Gastroesophageal sphincter (tissue), 4 donors: ENCODE measurements around the gene CTNNA2. TPM values are rescaled to one million over a fixed set of nuclear protein-coding genes. Genes with fewer than 3 reads are reported as not detected.
"Not testable (repeated sequence)": the region's sequence is repeated elsewhere in the genome, so short reads cannot be mapped to it uniquely, and the experiment has no call there.

Experiments
- ATAC-seq: fragments of 150-250 bp; one replicate; pipeline ENCODE4 v1.9.1; 2016; ENCODE audit warnings: mild to moderate bottlenecking, moderate library complexity
- H3K27ac ChIP-seq, 4 donors: fragments of 200-600 bp; sonication (generic) in 3 of 4; 1 replicate in 3 of 4; 2 replicates in 1 of 4; pipeline ENCODE4 v1.5.1; 2016 to 2019
- H3K27me3 ChIP-seq: fragments of 200-600 bp; sonication (generic); one replicate; pipeline ENCODE4 v1.5.1; 2019
- H3K36me3 ChIP-seq, 2 donors: fragments of 200-600 bp; sonication (generic); one replicate each; pipeline ENCODE4 v1.5.1; 2019; ENCODE audit warnings: control low read depth in 1 of 2
- H3K4me1 ChIP-seq, 3 donors: fragments of 200-600 bp; sonication (generic); 1 replicate in 2 of 3; 2 replicates in 1 of 3; pipeline ENCODE4 v1.5.1; 2016 to 2019; ENCODE audit warnings: control low read depth in 2 of 3
- H3K4me3 ChIP-seq, 2 donors: fragments of 200-600 bp; sonication (generic); one replicate each; pipeline ENCODE4 v1.5.1; 2019; ENCODE audit warnings: mild to moderate bottlenecking in 1 of 2, moderate library complexity in 1 of 2
- H3K9me3 ChIP-seq, 3 donors: fragments of 200-600 bp; sonication (generic); one replicate each; pipeline ENCODE4 v1.5.1; 2017 to 2019; ENCODE audit warnings: control low read depth in 2 of 3
- EP300 ChIP-seq: sonication (generic); formaldehyde crosslinking; IDR thresholded peaks from one replicate; pipeline ENCODE4 v1.6.1; 2017; ENCODE audit warnings: antibody characterized with exemption, mild to moderate bottlenecking
- POLR2A ChIP-seq, 2 donors: fragments of 450-650 bp; IDR thresholded peaks; one replicate each; pipeline ENCODE4 v1.6.1; 2017; ENCODE audit warnings: antibody characterized with exemption in 2 of 2, mild to moderate bottlenecking in 2 of 2, moderate library complexity in 1 of 2
- POLR2AphosphoS5 ChIP-seq: sonication (generic); formaldehyde crosslinking; IDR thresholded peaks from one replicate; pipeline ENCODE4 v1.6.1; 2017; ENCODE audit warnings: antibody characterized with exemption
- WGBS, 2 donors: methylation state at CpG; one replicate each; pipeline ENCODE4 v1.1.5; 2018; ENCODE audit warnings: low coverage in 1 of 2; 5-methylcytosine and 5-hydroxymethylcytosine counted together
- total RNA-seq, 4 donors: library from RNA; depleted of rRNA; stranded (reverse); fragments of >200 nt; gene quantifications; one replicate each; pipeline ENCODE4 v1.1.0, GENCODE V29; 2016
- TF ChIP-seq, protein P1 (sequence below), 4 experiments: fragments of 200-600 bp in 2 of 4; fragments of 450-650 bp in 2 of 4; sonication (generic) in 1 of 4; IDR thresholded peaks; one replicate each; pipeline ENCODE4 v1.5.1; 2017 to 2019; ENCODE audit warnings: antibody characterized with exemption in 4 of 4, mild to moderate bottlenecking in 2 of 4, moderate library complexity in 2 of 4

The CTNNA2 gene
- total RNA-seq, 4 donors from 2014 or later: 0.15 to 4.2 (median 0.68) TPM

DNA sequence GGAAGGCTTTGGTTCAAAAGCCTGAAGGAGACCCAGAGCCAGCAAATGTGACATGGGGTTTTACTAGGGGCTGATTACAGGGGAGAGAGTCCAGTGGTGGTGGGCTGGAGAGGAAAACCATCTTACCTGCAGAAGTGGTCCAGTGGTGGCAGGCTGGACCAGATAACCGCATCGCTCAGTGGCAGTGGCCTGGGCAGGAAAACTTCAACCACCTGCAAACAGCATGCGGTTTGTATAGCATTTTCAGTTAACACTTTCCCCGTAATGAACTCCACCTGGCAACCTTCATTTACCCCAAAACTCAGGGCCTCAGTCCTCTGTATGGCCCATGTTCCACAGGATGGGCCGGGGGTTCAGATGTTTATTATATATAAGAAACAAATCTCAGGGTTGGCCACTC lies 677.3 kb downstream of the CTNNA2 start:
- no peak for ATAC-seq
- WGBS, 2 donors: 85 to 89% methylated on average over 5 of the region's 5 CpGs

DNA sequence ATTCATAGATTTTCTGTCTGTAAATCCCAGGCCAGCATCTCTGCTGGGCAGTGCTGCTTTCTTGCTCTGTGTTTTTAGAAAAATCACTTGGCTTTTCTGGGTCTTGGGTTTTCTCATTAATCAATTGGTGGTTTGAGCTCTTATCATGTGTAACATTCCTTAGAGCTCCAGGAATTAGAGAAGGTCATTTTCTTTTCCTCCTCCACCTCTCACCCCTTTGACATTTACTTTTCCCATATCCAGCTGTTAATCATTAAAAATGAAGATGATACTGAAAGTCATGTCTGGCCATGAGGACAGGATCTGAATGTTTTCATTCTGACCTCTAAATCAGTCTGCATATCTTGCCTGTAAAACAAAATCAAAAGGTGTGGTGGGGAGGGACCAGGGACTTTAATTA lies 680.7 kb downstream of the CTNNA2 start:
- Histone ChIP-seq H3K4me1 (no peaks in the 10 kb centered on the region), H3K4me3 (no peak overlapping the region), H3K27ac (no peak overlapping the region), H3K9me3 (no peaks in the 10 kb centered on the region), H3K27me3 (no peaks in the 10 kb centered on the region), H3K36me3 (no peaks in the 10 kb centered on the region)
- TF ChIP-seq, protein P1, sequence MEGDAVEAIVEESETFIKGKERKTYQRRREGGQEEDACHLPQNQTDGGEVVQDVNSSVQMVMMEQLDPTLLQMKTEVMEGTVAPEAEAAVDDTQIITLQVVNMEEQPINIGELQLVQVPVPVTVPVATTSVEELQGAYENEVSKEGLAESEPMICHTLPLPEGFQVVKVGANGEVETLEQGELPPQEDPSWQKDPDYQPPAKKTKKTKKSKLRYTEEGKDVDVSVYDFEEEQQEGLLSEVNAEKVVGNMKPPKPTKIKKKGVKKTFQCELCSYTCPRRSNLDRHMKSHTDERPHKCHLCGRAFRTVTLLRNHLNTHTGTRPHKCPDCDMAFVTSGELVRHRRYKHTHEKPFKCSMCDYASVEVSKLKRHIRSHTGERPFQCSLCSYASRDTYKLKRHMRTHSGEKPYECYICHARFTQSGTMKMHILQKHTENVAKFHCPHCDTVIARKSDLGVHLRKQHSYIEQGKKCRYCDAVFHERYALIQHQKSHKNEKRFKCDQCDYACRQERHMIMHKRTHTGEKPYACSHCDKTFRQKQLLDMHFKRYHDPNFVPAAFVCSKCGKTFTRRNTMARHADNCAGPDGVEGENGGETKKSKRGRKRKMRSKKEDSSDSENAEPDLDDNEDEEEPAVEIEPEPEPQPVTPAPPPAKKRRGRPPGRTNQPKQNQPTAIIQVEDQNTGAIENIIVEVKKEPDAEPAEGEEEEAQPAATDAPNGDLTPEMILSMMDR (IDR thresholded peaks at IDR 0.05): no peak
- TF ChIP-seq EP300: no peak
- TF ChIP-seq POLR2A (IDR thresholded peaks at IDR 0.05): no peak
- no peak for TF ChIP-seq POLR2AphosphoS5
- no peak for ATAC-seq

More for the DNA sequence above, 677.3 kb downstream of the CTNNA2 start:
- Histone ChIP-seq H3K9me3 (no peaks in the 10 kb centered on the region), H3K27me3 (no peaks in the 10 kb centered on the region), H3K4me1 (no peaks in the 10 kb centered on the region), H3K27ac (no peak overlapping the region), H3K4me3 (no peak overlapping the region), H3K36me3 (no peaks in the 10 kb centered on the region)
- TF ChIP-seq POLR2A (IDR thresholded peaks at IDR 0.05) (no peak), POLR2AphosphoS5 (no peak), EP300 (no peak)
- TF ChIP-seq, protein P1 (IDR thresholded peaks at IDR 0.05): no peak

DNA sequence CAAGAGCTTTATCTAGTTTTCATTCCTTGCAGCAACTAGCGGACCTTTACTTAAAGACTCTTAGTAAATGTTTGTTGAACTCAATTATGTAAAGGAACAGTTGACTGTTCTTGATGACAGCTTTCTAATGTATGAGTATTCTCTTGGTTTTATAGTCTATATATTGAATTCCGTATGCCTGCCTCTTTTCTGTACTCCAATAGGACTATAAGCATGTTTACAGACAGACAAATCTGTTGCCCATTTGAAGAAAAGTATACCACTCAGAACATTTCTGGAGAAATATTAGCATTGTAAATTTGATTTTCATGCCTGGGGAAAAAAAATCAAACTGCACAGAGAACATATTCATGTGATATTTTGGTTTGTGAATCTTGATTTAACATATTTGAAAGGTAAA lies 682.2 kb downstream of the CTNNA2 start:
- 55 to 63% methylated on average over 2 of the region's 2 CpGs for WGBS, 2 donors

DNA sequence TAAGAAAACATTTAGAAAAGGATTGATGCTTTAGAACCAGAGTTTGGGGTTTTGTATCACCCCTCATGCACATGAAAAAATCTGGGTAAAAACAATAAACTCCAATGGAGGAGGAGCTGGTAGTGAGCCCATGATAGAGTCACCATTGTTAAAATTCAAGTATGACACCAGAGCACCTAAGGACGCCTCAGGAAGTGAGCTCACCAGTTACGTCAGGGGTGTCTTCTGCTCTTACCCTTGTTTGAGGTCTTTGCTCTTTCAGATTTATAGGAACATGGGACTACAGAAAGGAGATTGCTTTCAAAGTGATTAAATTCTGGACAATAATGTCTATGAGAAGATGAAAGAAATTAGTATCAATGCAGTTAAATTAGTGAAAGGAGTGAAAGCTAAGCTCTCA lies 685.2 kb downstream of the CTNNA2 start:
- no peak for ATAC-seq
- Histone ChIP-seq H3K4me3 (no peak overlapping the region), H3K27ac (no peak overlapping the region), H3K9me3 (peaks cover 0 to 1% (median 0%) of the 10 kb centered on the region in 3 donors), H3K27me3 (no peaks in the 10 kb centered on the region), H3K4me1 (no peaks in the 10 kb centered on the region), H3K36me3 (no peaks in the 10 kb centered on the region)
- TF ChIP-seq EP300 (no peak), POLR2AphosphoS5 (no peak), POLR2A (IDR thresholded peaks at IDR 0.05) (no peak)
- TF ChIP-seq, protein P1 (IDR thresholded peaks at IDR 0.05): no peak
- 67 to 76% methylated on average over 2 of the region's 2 CpGs for WGBS, 2 donors

More for the DNA sequence above, 682.2 kb downstream of the CTNNA2 start:
- Histone ChIP-seq H3K36me3 (no peaks in the 10 kb centered on the region), H3K4me1 (no peaks in the 10 kb centered on the region), H3K27ac (no peak overlapping the region), H3K9me3 (no peaks in the 10 kb centered on the region), H3K27me3 (no peaks in the 10 kb centered on the region), H3K4me3 (no peak overlapping the region)
- TF ChIP-seq POLR2A (IDR thresholded peaks at IDR 0.05): no peak
- no peak for ATAC-seq

DNA sequence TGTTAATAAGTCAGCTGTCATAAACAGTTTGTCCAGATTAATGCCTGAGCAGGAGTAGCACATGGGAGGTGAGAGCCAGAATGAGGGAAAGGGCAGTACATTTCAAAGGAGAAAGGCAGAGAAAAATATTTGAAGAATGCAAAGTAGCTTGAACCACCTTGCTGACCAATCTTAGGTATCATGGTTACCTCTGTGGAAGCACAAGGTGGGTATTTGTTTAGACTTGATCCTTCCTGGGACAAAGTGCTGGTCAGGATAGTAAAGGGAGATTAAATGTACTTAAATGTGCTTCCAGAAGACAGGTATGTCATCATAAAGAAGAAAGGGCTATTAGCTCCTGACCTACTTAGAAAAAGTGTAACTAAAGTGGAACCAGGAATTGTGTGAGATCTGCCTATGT lies 686.7 kb downstream of the CTNNA2 start:
- Histone ChIP-seq H3K4me1 (no peaks in the 10 kb centered on the region), H3K27me3 (no peaks in the 10 kb centered on the region), H3K36me3 (no peaks in the 10 kb centered on the region), H3K9me3 (peaks cover 0 to 9% (median 0%) of the 10 kb centered on the region in 3 donors), H3K4me3 (no peak overlapping the region), H3K27ac (no peak overlapping the region)
- TF ChIP-seq, protein P1 (IDR thresholded peaks at IDR 0.05): no peak
- TF ChIP-seq POLR2AphosphoS5: no peak
- no peak for TF ChIP-seq EP300
- no peak for TF ChIP-seq POLR2A (IDR thresholded peaks at IDR 0.05)
- no peak for ATAC-seq

DNA sequence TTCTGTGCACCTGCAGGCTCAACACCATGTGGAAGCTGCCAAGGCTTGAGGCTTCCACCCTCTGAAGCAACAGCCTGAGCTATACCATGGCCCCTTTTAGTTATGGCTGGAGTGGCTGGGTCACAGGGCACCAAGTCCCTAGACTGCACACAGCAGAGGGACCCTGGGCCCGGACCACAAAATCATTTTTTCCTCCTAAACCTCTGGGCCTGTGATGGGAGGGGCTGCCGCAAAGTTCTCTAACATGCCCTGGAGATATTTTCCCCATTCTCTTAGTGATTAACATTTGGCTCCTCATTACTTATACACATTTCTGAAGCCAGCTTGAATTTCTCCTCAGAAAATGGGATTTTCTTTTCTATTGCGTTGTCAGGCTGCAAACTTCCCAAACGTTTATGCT lies 691.1 kb downstream of the CTNNA2 start:
- not testable (repeated sequence) for H3K4me1 ChIP-seq, ATAC-seq, H3K27ac ChIP-seq, H3K9me3 ChIP-seq, H3K36me3 ChIP-seq, H3K27me3 ChIP-seq, H3K4me3 ChIP-seq
- 85 to 91% methylated on average over 3 to 4 of the region's 4 CpGs for WGBS, 2 donors
